GM12878 (cell line): ENCODE measurements around the gene LRIT1. TPM values are rescaled to one million over a fixed set of nuclear protein-coding genes. Genes with fewer than 3 reads are reported as not detected.

Source experiments
- ATAC-seq: fragments of 200-7000 bp; cut with Tn5 transposase; 3 replicates; pipeline ENCODE4 v1.9.1; 2020; ENCODE audit warnings: mild to moderate bottlenecking, moderate library complexity
- BruUV-seq: library from RNA; stranded (reverse); fragments of 400-500 nt; replicated peaks from 2 replicates; lab custom pipeline; 2021; lab: Mats Ljungman, UMichigan
- CTCF ChIA-PET: fragments of 300-600 bp; sonication (Branson Sonifier 250); formaldehyde crosslinking; extraction: SDS; loops from one replicate; lab custom pipeline; 2021; ENCODE audit warnings: inconsistent platforms; lab: Yijun Ruan, JAX
- POLR2A ChIA-PET: fragments of 350-600 bp; formaldehyde crosslinking; extraction: SDS; loops from one replicate; lab custom pipeline; 2021; ENCODE audit warnings: inconsistent platforms; lab: Charles Lee
- RAD21 ChIA-PET: fragments of 300-600 bp; sonication (Branson Sonifier 250); formaldehyde crosslinking; loops from one replicate; lab custom pipeline; 2023; ENCODE audit warnings: antibody characterized with exemption; ENCODE audit not compliant: unreplicated experiment; lab: Charles Lee
- SMC1A ChIA-PET: fragments of 300-600 bp; sonication (Branson Sonifier 250); formaldehyde crosslinking; loops from one replicate; lab custom pipeline; 2023; ENCODE audit not compliant: unreplicated experiment, uncharacterized antibody; lab: Charles Lee
- DNase-seq: peaks from one replicate; pipeline ENCODE4 v3.0.0-alpha.2; 2011; ENCODE audit warnings: low read depth, low spot score
- FAIRE-seq: peaks from 3 replicates; lab custom pipeline; 2011; peaks lifted over from hg19 to GRCh38; lab: Jason Lieb, UNC
- H2AFZ ChIP-seq: 2 replicates; pipeline ENCODE4 v1.6.0; 2011; ENCODE audit warnings: low read depth, low read length, control low read depth; ENCODE audit not compliant: control insufficient read depth
- H3K27ac ChIP-seq: 2 replicates; pipeline ENCODE4 v1.5.1; 2011; ENCODE audit warnings: control low read depth; ENCODE audit not compliant: control insufficient read depth, insufficient read depth
- H3K27me3 ChIP-seq, 2 experiments: replicated peaks in 1 of 2; 2 replicates each; pipeline versions ENCODE4 v1.6.0 to v1.6.1; 2011; ENCODE audit warnings: low read length in 1 of 2; ENCODE audit not compliant: control insufficient read depth in 2 of 2, insufficient read depth in 2 of 2
- H3K36me3 ChIP-seq, 2 experiments: 2 replicates each; pipeline ENCODE4 v1.5.1; 2011; ENCODE audit warnings: low read length in 1 of 2; ENCODE audit not compliant: control insufficient read depth in 2 of 2, insufficient read depth in 2 of 2
- H3K4me1 ChIP-seq: 2 replicates; pipeline ENCODE4 v1.6.1; 2011; ENCODE audit warnings: mild to moderate bottlenecking, low read length, moderate library complexity, mixed read lengths; ENCODE audit not compliant: control insufficient read depth, insufficient read depth
- H3K4me2 ChIP-seq: 2 replicates; pipeline ENCODE4 v1.6.0; 2011; ENCODE audit warnings: control low read depth; ENCODE audit not compliant: control insufficient read depth, insufficient read depth
- H3K4me3 ChIP-seq: fragments of 200-600 bp; sonication (generic); 2 replicates; pipeline ENCODE4 v1.5.1; 2016
- H3K79me2 ChIP-seq: 2 replicates; pipeline ENCODE4 v1.6.0; 2011; ENCODE audit warnings: low read length; ENCODE audit not compliant: control insufficient read depth, insufficient read depth
- H3K9ac ChIP-seq: 2 replicates; pipeline ENCODE4 v1.8.0; 2011; ENCODE audit warnings: low read length, control low read depth, mixed read lengths; ENCODE audit not compliant: control insufficient read depth, insufficient read depth
- H3K9me3 ChIP-seq: replicated peaks from 3 replicates; pipeline ENCODE4 v1.5.1; 2011; ENCODE audit warnings: mild to moderate bottlenecking, low read length; ENCODE audit not compliant: control insufficient read depth, insufficient read depth
- H4K20me1 ChIP-seq: 2 replicates; pipeline ENCODE4 v1.6.0; 2011; ENCODE audit not compliant: control insufficient read depth, insufficient read depth
- ATF2 ChIP-seq: IDR thresholded peaks from 2 replicates; pipeline ENCODE4 v1.6.1; 2012; ENCODE audit warnings: low read length, inconsistent platforms
- BMI1 ChIP-seq: fragments of 450-650 bp; IDR thresholded peaks from 2 replicates; pipeline ENCODE4 v1.6.1; 2016; ENCODE audit warnings: mild to moderate bottlenecking, moderate library complexity, borderline replicate concordance
- CBFB ChIP-seq: IDR thresholded peaks from 2 replicates; pipeline ENCODE4 v1.6.1; 2016; ENCODE audit warnings: antibody characterized with exemption, low read depth
- CHD4 ChIP-seq: fragments of 200-600 bp; sonication (generic); IDR thresholded peaks from 2 replicates; pipeline ENCODE4 v1.6.1; 2016; ENCODE audit warnings: mild to moderate bottlenecking
- GATAD2B ChIP-seq: fragments of 450-650 bp; conservative IDR thresholded peaks from 2 replicates; pipeline ENCODE4 v1.6.1; 2017; ENCODE audit warnings: low read depth, mild to moderate bottlenecking, moderate library complexity
- HCFC1 ChIP-seq: fragments of 150-350 bp; IDR thresholded peaks from 2 replicates; pipeline ENCODE4 v1.6.1; 2014; ENCODE audit warnings: low read length
- HDAC2 ChIP-seq: fragments of 200-600 bp; sonication (generic); IDR thresholded peaks from 2 replicates; pipeline ENCODE4 v1.6.1; 2017
- KAT2A ChIP-seq: conservative IDR thresholded peaks from 2 replicates; pipeline ENCODE4 v1.6.1; 2011; ENCODE audit warnings: low read depth, low read length; ENCODE audit not compliant: control insufficient read depth
- LARP7 ChIP-seq: fragments of 450-650 bp; IDR thresholded peaks from 2 replicates; pipeline ENCODE4 v1.6.1; 2017; ENCODE audit warnings: mild to moderate bottlenecking
- MAX ChIP-seq: IDR thresholded peaks from 2 replicates; pipeline ENCODE4 v1.6.1; 2012; ENCODE audit warnings: low read depth, low read length, improper control_type of control experiment
- MEF2A ChIP-seq: IDR thresholded peaks from 2 replicates; pipeline ENCODE4 v1.6.1; 2011; ENCODE audit warnings: low read depth, mild to moderate bottlenecking, low read length, moderate library complexity; ENCODE audit not compliant: insufficient read depth
- PAX8 ChIP-seq: fragments of 450-650 bp; IDR thresholded peaks from 2 replicates; pipeline ENCODE4 v1.6.1; 2017; ENCODE audit warnings: mild to moderate bottlenecking, moderate library complexity
- POLR2AphosphoS2 ChIP-seq: IDR thresholded peaks from 2 replicates; pipeline ENCODE4 v1.6.1; 2011; ENCODE audit warnings: low read depth, mild to moderate bottlenecking, low read length, improper control_type of control experiment, moderate library complexity
- RELB ChIP-seq: fragments of 450-650 bp; IDR thresholded peaks from 2 replicates; pipeline ENCODE4 v1.6.1; 2017; ENCODE audit warnings: low read depth, mild to moderate bottlenecking, moderate library complexity
- RFX5 ChIP-seq: IDR thresholded peaks from 2 replicates; pipeline ENCODE4 v1.6.1; 2011; ENCODE audit warnings: low read depth, low read length, improper control_type of control experiment
- SKIL ChIP-seq: fragments of 450-650 bp; IDR thresholded peaks from 2 replicates; pipeline ENCODE4 v1.6.1; 2017; ENCODE audit warnings: mild to moderate bottlenecking, low read depth, inconsistent platforms; ENCODE audit not compliant: poor library complexity, severe bottlenecking
- TCF7 ChIP-seq: IDR thresholded peaks from 2 replicates; pipeline ENCODE4 v1.6.1; 2014; ENCODE audit warnings: antibody characterized with exemption, borderline replicate concordance
- YBX1 ChIP-seq: fragments of 450-650 bp; IDR thresholded peaks from 2 replicates; pipeline ENCODE4 v1.6.1; 2016; ENCODE audit warnings: antibody characterized with exemption
- ZNF217 ChIP-seq: fragments of 450-650 bp; IDR thresholded peaks from 2 replicates; pipeline ENCODE4 v1.6.1; 2017; ENCODE audit warnings: antibody characterized with exemption, mild to moderate bottlenecking
- WGBS: methylation state at CpG from one replicate; pipeline ENCODE4 v1.1.6; 2016; ENCODE audit warnings: low lambda C conversion rate; ENCODE audit not compliant: insufficient replicate concordance, insufficient coverage; ENCODE audit errors: missing lambda C conversion rate; 5-methylcytosine and 5-hydroxymethylcytosine counted together
- in situ Hi-C: fragments of 300-500 bp; cut with MboI; formaldehyde crosslinking; loops from 9 replicates; pipeline ENCODE4 v1.14.3; 2018; ENCODE audit warnings: mixed read lengths
- intact Hi-C: fragments of 100-400 bp; cut with micrococcal nuclease; formaldehyde crosslinking; loops from one replicate; pipeline ENCODE4 v1.14.2; 2022; ENCODE audit not compliant: unreplicated experiment
- polyA plus RNA-seq, 11 experiments: library from polyadenylated mRNA; depleted of rRNA in 4 of 11; unstranded in 6 of 11; stranded (reverse) in 5 of 11; fragments of >200 nt; fragmentation: Nextera tagmentation in 4 of 11; fragmentation: Illumina TruSeq in 1 of 11; extraction: Ambion mirVana in 4 of 11; extraction: Trizol in 1 of 11; gene quantifications; 1 replicate in 1 of 11; 2 replicates in 10 of 11; pipeline versions ENCODE4 v1.2.1 to v1.2.3, GENCODE V29; 2011 to 2016; ENCODE audit warnings: inconsistent platforms in 2 of 11, missing spikeins in 2 of 11, low read depth in 1 of 11
- total RNA-seq, 4 experiments: library from RNA; depleted of rRNA in 3 of 4; stranded (reverse); fragments of >200 nt in 3 of 4; fragmentation: Illumina TruSeq in 1 of 4; extraction: Trizol in 1 of 4; gene quantifications; 2 replicates each; pipeline versions ENCODE4 v1.2.1 to v1.2.3, GENCODE V29; 2013 to 2021

The LRIT1 gene
- total and polyA plus RNA-seq, 10 of the 15 experiments (the other 5 are each of a cell fraction or from before 2014, with no cell fraction given) = not detected

GRCh38 chr10:84263716-84264115 is 22.4 kb upstream of the LRIT1 start:
- ChIA-PET SMC1A (interaction anchor here (0.7 to 1.9 kb wide), 4 partner anchors 88 to 273 kb away, joined by 3 to 6 read pairs (median 3); no protein-coding TSS in a partner anchor), RAD21 (interaction anchor here (1.2 to 6.6 kb wide), 4 partner anchors 9 to 277 kb away, joined by 3 to 74 read pairs (median 4); no protein-coding TSS in a partner anchor), POLR2A (no interaction called here), CTCF (interaction anchor here (0.6 to 8.3 kb wide), 11 partner anchors 14 to 286 kb away, joined by 3 to 228 read pairs (median 4); partner anchors contain the start of gene CCSER2)
- Histone ChIP-seq H3K4me3 (no peak overlapping the region), H2AFZ (no peak overlapping the region), H4K20me1 (no peaks in the 10 kb centered on the region), H3K27me3 (no peaks in the 10 kb centered on the region; a peak in 2 of 4 replicates), H3K4me2 (no peak overlapping the region), H3K36me3 (no peaks in the 10 kb centered on the region), H3K9me3 (no peaks in the 10 kb centered on the region), H3K27ac (no peak overlapping the region), H3K4me1 (no peaks in the 10 kb centered on the region), H3K9ac (no peak overlapping the region), H3K79me2 (no peaks in the 10 kb centered on the region)
- DNase-seq (no peak), ATAC-seq (no peak), FAIRE-seq (no peak)
- TF ChIP-seq RELB = no peak
- no peak for TF ChIP-seq HCFC1
- no peak for TF ChIP-seq HDAC2
- TF ChIP-seq MAX = no peak
- no peak for TF ChIP-seq GATAD2B
- TF ChIP-seq PAX8 = no peak
- TF ChIP-seq BMI1 = no peak
- no peak for TF ChIP-seq POLR2AphosphoS2
- no peak for TF ChIP-seq KAT2A
- no peak for TF ChIP-seq SKIL
- no peak for TF ChIP-seq CHD4
- no peak for TF ChIP-seq ATF2
- TF ChIP-seq MEF2A = no peak
- no peak for TF ChIP-seq YBX1
- no peak for TF ChIP-seq ZNF217
- TF ChIP-seq TCF7 = no peak
- no peak for TF ChIP-seq LARP7
- TF ChIP-seq RFX5 = no peak
- TF ChIP-seq CBFB = no peak
- in situ Hi-C loops (no loop called here), intact Hi-C loops (loop anchor here (1.0 to 10.0 kb wide), 4 partner anchors 112 to 451 kb away; no protein-coding TSS in a partner anchor)
- 25% methylated on average over 5 of the region's 5 CpGs for WGBS
- BruUV-seq = no TSS peak
